22Rv1 (cell line): Measurements from ENCODE around the gene CUX1.

Experiments
- CTCF ChIP-seq: fragments of 450-650 bp; IDR thresholded peaks from 2 replicates; pipeline ENCODE4 v1.5.1; 2017; ENCODE audit warnings: mild to moderate bottlenecking
- ZFX ChIP-seq: fragments of 450-650 bp; IDR thresholded peaks from 2 replicates; pipeline ENCODE4 v1.6.1; 2017; ENCODE audit warnings: antibody characterized with exemption, borderline replicate concordance

- TF ChIP-seq CTCF = no peak
- TF ChIP-seq ZFX = no peak
These were observed 405.0 kb downstream of the CUX1 start for GRCh38 chr7:102222445-102222844.
